ENCODE data around the gene TRIM54. TPM values are rescaled to one million over a fixed set of nuclear protein-coding genes. Genes with fewer than 3 reads are reported as not detected.

Gene TRIM54
- total RNA-seq, 1 donor from 2014 or later = not detected

- no peak overlapping the region for H3K27ac ChIP-seq
- no peaks in the 10 kb centered on the region for H3K27me3 ChIP-seq
- H3K4me2 ChIP-seq = no peak overlapping the region
- no peaks in the 10 kb centered on the region for H3K79me2 ChIP-seq (ENCODE audit: low read depth)
- no peaks in the 10 kb centered on the region for H3F3A ChIP-seq (ENCODE audit: low read depth)
- no peaks in the 10 kb centered on the region for H3K9me3 Mint-ChIP-seq
- H3K27ac Mint-ChIP-seq = no peak overlapping the region
- peaks cover 3% of the 10 kb centered on the region for H3K27me3 Mint-ChIP-seq (ENCODE audit: insufficient read depth, low read depth)
- no peak overlapping the region for H3K4me3 ChIP-seq
- no peaks in the 10 kb centered on the region for H3K36me3 ChIP-seq
- H3K36me3 Mint-ChIP-seq = peaks cover 41% of the 10 kb centered on the region
- no peak overlapping the region for H3K4me3 Mint-ChIP-seq
- no peak overlapping the region for H2AFZ ChIP-seq (replicated peaks)
- H4K20me1 ChIP-seq (ENCODE audit: low read depth) = no peaks in the 10 kb centered on the region
- H3K4me1 ChIP-seq = no peaks in the 10 kb centered on the region
- TF ChIP-seq CTCF (IDR thresholded peaks at IDR 0.05) (no peak), EZH2 (IDR thresholded peaks at IDR 0.05) (no peak), EZH2phosphoT487 (IDR thresholded peaks at IDR 0.05) (no peak)
- H3K9me3 ChIP-seq (ENCODE audit: low read depth) = no peaks in the 10 kb centered on the region
- no peak overlapping the region for H3K9ac ChIP-seq
- DNase-seq (ENCODE audit: low spot score) = no peak
- H3K4me1 Mint-ChIP-seq = no peaks in the 10 kb centered on the region
Measured at GRCh38 chr2:27237341-27237945, 44.8 kb upstream of the TRIM54 start.

DNA sequence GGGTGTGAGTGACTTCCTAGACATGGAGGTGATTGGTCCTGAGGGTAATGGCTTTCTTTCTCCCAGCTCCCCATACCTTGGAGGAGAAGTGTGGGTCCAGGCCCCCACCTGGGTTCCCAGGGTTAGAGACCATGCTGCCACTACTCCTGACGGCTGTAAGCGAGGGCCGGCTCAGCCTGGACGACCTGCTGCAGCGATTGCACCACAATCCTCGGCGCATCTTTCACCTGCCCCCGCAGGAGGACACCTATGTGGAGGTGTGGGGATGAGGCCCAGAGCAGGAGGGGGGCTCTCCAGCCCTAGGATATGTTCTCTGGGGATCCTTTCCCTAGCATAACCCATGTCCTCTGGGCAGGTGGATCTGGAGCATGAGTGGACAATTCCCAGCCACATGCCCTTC, 43.3 kb upstream of the TRIM54 start:
- Histone ChIP-seq H3K36me3 (no peaks in the 10 kb centered on the region), H3K27ac (no peak overlapping the region), H4K20me1 (ENCODE audit: low read depth) (no peaks in the 10 kb centered on the region), H3K9me3 (ENCODE audit: low read depth) (no peaks in the 10 kb centered on the region), H3K4me2 (no peak overlapping the region), H3K27me3 (no peaks in the 10 kb centered on the region), H3F3A (ENCODE audit: low read depth) (no peaks in the 10 kb centered on the region), H3K4me1 (no peaks in the 10 kb centered on the region), H3K9ac (no peak overlapping the region), H2AFZ (replicated peaks) (no peak overlapping the region), H3K79me2 (ENCODE audit: low read depth) (no peaks in the 10 kb centered on the region), H3K4me3 (no peak overlapping the region)
- DNase-seq (ENCODE audit: low spot score) = no peak
- no peaks in the 10 kb centered on the region for H3K4me1 Mint-ChIP-seq
- TF ChIP-seq EZH2phosphoT487 (IDR thresholded peaks at IDR 0.05) (no peak), EZH2 (IDR thresholded peaks at IDR 0.05) (no peak), CTCF (IDR thresholded peaks at IDR 0.05) (no peak)
- H3K36me3 Mint-ChIP-seq = peaks cover 31% of the 10 kb centered on the region
- no peak overlapping the region for H3K27ac Mint-ChIP-seq
- peaks cover 3% of the 10 kb centered on the region for H3K27me3 Mint-ChIP-seq (ENCODE audit: insufficient read depth, low read depth)
- no peak overlapping the region for H3K4me3 Mint-ChIP-seq
- no peaks in the 10 kb centered on the region for H3K9me3 Mint-ChIP-seq

DNA sequence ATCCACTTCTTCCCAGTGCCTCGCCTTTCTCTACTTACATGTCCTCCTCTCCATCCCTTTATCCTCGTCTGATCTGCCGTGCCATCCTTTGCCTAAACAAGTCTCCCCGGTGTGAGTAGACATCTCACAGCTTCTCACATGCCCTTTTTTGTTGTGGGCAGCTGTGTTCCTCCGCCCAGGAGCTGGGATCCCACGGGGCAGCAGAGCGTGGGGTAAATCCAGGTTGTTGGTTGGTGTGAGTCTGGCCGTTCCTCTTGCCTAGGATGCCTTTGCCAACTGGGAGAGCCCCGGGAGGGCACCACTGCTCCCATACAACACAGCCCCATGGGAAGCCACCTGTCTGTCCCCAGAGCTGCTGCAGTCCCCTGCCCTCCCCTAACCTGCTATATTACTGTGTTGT, 41.8 kb upstream of the TRIM54 start:
- no peaks in the 10 kb centered on the region for H3K36me3 ChIP-seq
- no peaks in the 10 kb centered on the region for H3K9me3 Mint-ChIP-seq

More for the DNA sequence above, 41.8 kb upstream of the TRIM54 start:
- TF ChIP-seq CTCF (IDR thresholded peaks at IDR 0.05) (no peak), EZH2phosphoT487 (IDR thresholded peaks at IDR 0.05) (no peak), EZH2 (IDR thresholded peaks at IDR 0.05) (no peak)
- H3K27ac ChIP-seq = no peak overlapping the region
- H3K4me3 Mint-ChIP-seq = no peak overlapping the region
- H3K4me1 ChIP-seq = no peaks in the 10 kb centered on the region
- H4K20me1 ChIP-seq (ENCODE audit: low read depth) = no peaks in the 10 kb centered on the region
- H3K27me3 ChIP-seq = no peaks in the 10 kb centered on the region
- H3K9me3 ChIP-seq (ENCODE audit: low read depth) = no peaks in the 10 kb centered on the region
- DNase-seq (ENCODE audit: low spot score) = no peak
- H3K36me3 Mint-ChIP-seq = peaks cover 25% of the 10 kb centered on the region
- H3K4me2 ChIP-seq = no peak overlapping the region
- H3K27me3 Mint-ChIP-seq (ENCODE audit: insufficient read depth, low read depth) = no peaks in the 10 kb centered on the region
- no peaks in the 10 kb centered on the region for H3K79me2 ChIP-seq (ENCODE audit: low read depth)
- H3F3A ChIP-seq (ENCODE audit: low read depth) = peaks cover 11% of the 10 kb centered on the region
- H3K9ac ChIP-seq = no peak overlapping the region
- no peaks in the 10 kb centered on the region for H3K4me1 Mint-ChIP-seq
- no peak overlapping the region for H3K27ac Mint-ChIP-seq
- H3K4me3 ChIP-seq = no peak overlapping the region
- H2AFZ ChIP-seq (replicated peaks) = no peak overlapping the region

Measured in neural progenitor cell (in vitro differentiated cells).